GM18511 (cell line): ENCODE results near the gene EIPR1.
A peak's percentile ranks its signal among the peaks of the same experiment; 100 is the strongest.

ENCODE experiments used
- ATAC-seq: cut with Tn5 transposase; IDR thresholded peaks from one replicate; pipeline ENCODE4 v1.9.1; 2021; ENCODE audit warnings: mild to moderate bottlenecking, moderate library complexity; ENCODE audit not compliant: unreplicated experiment

Gene EIPR1

GRCh38 chr2:3168230-3168891, 209.3 kb downstream of the EIPR1 start:
- ATAC-seq: no peak

GRCh38 chr2:3163401-3163800, 214.2 kb downstream of the EIPR1 start:
- no peak for ATAC-seq

- ATAC-seq: no peak
Measured at GRCh38 chr2:3162442-3163077, 215.1 kb downstream of the EIPR1 start.

- ATAC-seq: no peak
Measured at GRCh38 chr2:3160751-3161330, 216.8 kb downstream of the EIPR1 start.

GRCh38 chr2:3159782-3160545, 217.7 kb downstream of the EIPR1 start:
- no peak for ATAC-seq

GRCh38 chr2:3154700-3155099, 222.9 kb downstream of the EIPR1 start:
- ATAC-seq: peak; percentile 45

GRCh38 chr2:3154146-3154545, 223.5 kb downstream of the EIPR1 start:
- no peak for ATAC-seq

- peak; percentile 69 for ATAC-seq
Measured at GRCh38 chr2:3151153-3151918, 226.3 kb downstream of the EIPR1 start.

DNA sequence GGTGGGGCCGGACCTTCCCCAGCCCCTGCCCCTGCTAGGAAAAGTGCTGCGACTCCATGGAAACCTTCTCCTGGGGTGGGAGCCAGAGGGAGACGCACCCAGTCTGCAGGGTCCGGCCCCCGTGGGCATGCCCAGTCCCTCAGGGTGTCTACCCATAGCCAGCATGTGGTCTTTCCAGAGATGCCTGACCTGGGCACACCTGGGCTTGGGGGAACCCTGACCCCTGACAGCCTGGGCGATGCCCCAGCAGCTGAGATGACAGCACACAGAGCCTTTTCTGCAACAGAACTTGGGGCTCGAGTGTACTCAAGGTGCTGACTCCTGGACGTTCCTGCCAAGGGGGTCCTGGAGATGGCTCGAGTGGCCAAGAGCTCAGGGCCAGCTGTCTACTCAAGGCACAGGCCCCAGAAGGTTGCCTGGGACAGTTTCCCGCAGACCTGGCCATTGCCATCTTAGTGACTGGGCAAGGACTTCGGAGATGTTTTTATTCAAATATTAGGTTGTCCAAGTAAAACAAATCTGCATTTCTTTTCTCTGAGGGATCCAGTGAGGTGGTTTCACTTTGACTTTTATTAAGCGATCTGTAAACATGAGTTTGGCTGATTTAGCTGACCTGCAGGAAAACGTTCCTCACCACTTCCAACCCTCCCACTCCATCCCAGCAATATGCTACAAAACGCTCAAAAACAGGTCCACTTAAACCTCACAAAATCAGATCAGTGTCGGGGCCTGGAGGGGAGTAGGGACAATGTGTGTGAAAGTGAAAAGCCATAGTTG, 228.0 kb downstream of the EIPR1 start:
- no peak for ATAC-seq

- ATAC-seq: no peak
Measured at GRCh38 chr2:3148716-3149115, 228.9 kb downstream of the EIPR1 start.

GRCh38 chr2:3147651-3148530, 229.7 kb downstream of the EIPR1 start:
- no peak for ATAC-seq

GRCh38 chr2:3146772-3147650, 230.6 kb downstream of the EIPR1 start:
- ATAC-seq: no peak

DNA sequence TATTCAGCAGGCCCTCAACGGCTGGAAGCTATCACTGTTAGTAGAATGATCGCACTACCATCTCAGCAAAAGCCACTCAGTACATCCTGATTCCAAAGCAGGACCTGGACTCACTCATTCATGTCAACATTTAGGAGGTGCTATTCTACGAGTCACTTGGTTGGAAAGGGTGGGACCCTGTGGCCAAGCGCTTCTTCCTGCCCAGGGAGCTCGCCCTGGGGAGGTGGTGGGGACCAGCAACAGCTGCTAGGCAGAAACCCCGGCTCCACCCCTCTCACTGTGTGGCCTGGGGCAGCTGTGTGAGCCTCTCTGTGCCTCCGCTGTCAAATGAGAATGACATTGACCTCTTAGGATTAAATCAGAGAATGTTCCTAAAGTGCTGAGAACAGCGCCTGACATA, 231.4 kb downstream of the EIPR1 start:
- no peak for ATAC-seq

- no peak for ATAC-seq
Measured at GRCh38 chr2:3145471-3146021, 232.1 kb downstream of the EIPR1 start.

- ATAC-seq: no peak
Measured at GRCh38 chr2:3144856-3145255, 232.8 kb downstream of the EIPR1 start.

- ATAC-seq: no peak
Measured at GRCh38 chr2:3143602-3144001, 234.0 kb downstream of the EIPR1 start.

DNA sequence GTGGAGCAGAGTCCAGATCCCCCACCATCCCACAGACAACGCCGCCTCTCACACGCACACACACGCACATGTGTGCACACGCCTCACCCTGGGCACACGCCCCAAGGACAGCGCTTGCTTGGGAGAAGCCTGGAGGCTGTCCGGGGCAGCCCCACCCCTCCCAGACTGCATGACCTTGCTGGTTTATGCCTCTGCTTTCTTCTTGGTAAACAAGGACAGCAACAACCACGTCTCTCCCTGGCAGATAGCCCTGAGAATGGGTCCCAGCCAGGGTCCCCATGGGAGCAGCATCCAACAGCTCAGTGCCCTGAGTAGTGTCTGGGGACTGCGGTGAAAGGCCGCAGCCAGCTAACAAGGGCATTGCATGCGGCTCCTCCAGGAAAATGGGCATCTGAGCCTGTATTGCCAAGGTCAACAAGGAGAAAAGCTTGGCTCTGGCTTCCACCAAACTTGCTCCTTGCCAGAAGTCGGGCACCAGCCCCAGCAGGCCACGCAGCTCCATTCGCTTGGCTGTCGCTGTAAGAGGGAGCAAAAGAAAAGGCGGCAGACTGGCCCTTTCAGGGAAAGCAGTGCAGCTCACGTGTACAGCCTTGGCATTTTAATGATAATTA, 234.6 kb downstream of the EIPR1 start:
- no peak for ATAC-seq
